ENCODE measurements around the gene SEC14L3.

GRCh38 chr22:30514252-30514651 lies 42.4 kb upstream of the SEC14L3 start:
- no peak for TF ChIP-seq ZBED1 (IDR thresholded peaks at IDR 0.05; ENCODE audit: borderline replicate concordance)
- TF ChIP-seq CTCF (IDR thresholded peaks at IDR 0.05 in 2 of 3, conservative IDR thresholded peaks at IDR 0.05 in 1 of 3; ENCODE audit: control insufficient read depth in 2 of 3, extremely low read depth in 1 of 3, insufficient read depth in 1 of 3, low read depth in 3 of 3, low read length in 3 of 3): no peak
- TF ChIP-seq ZNF687 (IDR thresholded peaks at IDR 0.05): no peak
- no peak for TF ChIP-seq SP1 (IDR thresholded peaks at IDR 0.05; ENCODE audit: low read depth, low read length)
- TF ChIP-seq POU2F2 (IDR thresholded peaks at IDR 0.05; ENCODE audit: borderline replicate concordance, low read depth, low read length): no peak
- TF ChIP-seq EZH2 (IDR thresholded peaks at IDR 0.05; ENCODE audit: borderline replicate concordance, control insufficient read depth, low read depth, low read length): no peak
- TF ChIP-seq HDAC6 (IDR thresholded peaks at IDR 0.05; ENCODE audit: unreplicated experiment): no peak
- TF ChIP-seq ATF3 (IDR thresholded peaks at IDR 0.05; ENCODE audit: borderline replicate concordance, extremely low read depth, low read depth, low read length): no peak
- no peak for TF ChIP-seq SUPT20H (IDR thresholded peaks at IDR 0.05; ENCODE audit: borderline replicate concordance, control insufficient read depth, low read depth, low read length)
- TF ChIP-seq ZBTB40 (IDR thresholded peaks at IDR 0.05; ENCODE audit: borderline replicate concordance): no peak
- TF ChIP-seq ZNF274 (IDR thresholded peaks at IDR 0.05; ENCODE audit: insufficient read depth, insufficient read length): no peak
- no peak for TF ChIP-seq EGR1 (IDR thresholded peaks at IDR 0.05; ENCODE audit: borderline replicate concordance in 1 of 2, low read depth in 2 of 2, low read length in 2 of 2)

Measured in GM12878 (cell line).